Endothelial cell of umbilical vein (primary cell): ENCODE data around the gene EPN3. TPM values are rescaled to one million over a fixed set of nuclear protein-coding genes. Genes with fewer than 3 reads are reported as not detected.

Source experiments
- BruUV-seq: library from RNA; stranded (reverse); fragments of 400-500 nt; replicated peaks from 2 replicates; lab custom pipeline; 2021; lab: Mats Ljungman, UMichigan
- CTCF ChIA-PET: fragments of 300-600, 350-600 bp; sonication (Branson Sonifier 250); formaldehyde crosslinking; loops from one replicate; lab custom pipeline; 2021; ENCODE audit warnings: antibody characterized with exemption, inconsistent platforms; lab: Charles Lee
- POLR2A ChIA-PET: fragments of 300-600, 350-600 bp; sonication (Branson Sonifier 250); formaldehyde crosslinking; loops from one replicate; lab custom pipeline; 2021; ENCODE audit warnings: antibody characterized with exemption, inconsistent platforms; lab: Charles Lee
- DNase-seq: peaks from one replicate; pipeline ENCODE4 v3.0.0-alpha.2; 2011; ENCODE audit warnings: low read depth, low spot score
- FAIRE-seq: peaks from 2 replicates; lab custom pipeline; 2011; peaks lifted over from hg19 to GRCh38; lab: Jason Lieb, UNC
- H2AFZ ChIP-seq: 2 replicates; pipeline ENCODE4 v1.6.0; 2012; ENCODE audit warnings: low read depth, low read length, control low read depth, inconsistent platforms
- H3K27ac ChIP-seq: 2 replicates; pipeline ENCODE4 v1.5.1; 2011; ENCODE audit warnings: low read depth, mild to moderate bottlenecking, control low read depth, low read length, moderate library complexity; ENCODE audit not compliant: insufficient read depth
- H3K27me3 ChIP-seq, 2 experiments: 2 replicates each; pipeline versions ENCODE4 v1.6.0 to v1.6.1; 2011; ENCODE audit warnings: low read length in 2 of 2, mixed read lengths in 1 of 2; ENCODE audit not compliant: control insufficient read depth in 2 of 2, insufficient read depth in 2 of 2
- H3K36me3 ChIP-seq, 2 experiments: 2 replicates in 1 of 2; 3 replicates in 1 of 2; pipeline ENCODE4 v1.5.1; 2011; ENCODE audit warnings: low read length in 2 of 2, mild to moderate bottlenecking in 1 of 2, moderate library complexity in 1 of 2; ENCODE audit not compliant: control insufficient read depth in 2 of 2, insufficient read depth in 2 of 2; ENCODE audit errors: extremely low read depth in 1 of 2
- H3K4me1 ChIP-seq: 3 replicates; pipeline ENCODE4 v1.5.1; 2011; ENCODE audit warnings: mild to moderate bottlenecking, low read length; ENCODE audit not compliant: control insufficient read depth, insufficient read depth; ENCODE audit errors: extremely low read depth
- H3K4me2 ChIP-seq: 2 replicates; pipeline ENCODE4 v1.6.1; 2011; ENCODE audit warnings: low read length, control low read depth, mixed read lengths; ENCODE audit not compliant: insufficient read depth
- H3K4me3 ChIP-seq, 3 experiments: fragments of 200-600 bp in 1 of 3; sonication (generic), shearing (Covaris generic) in 1 of 3; replicated peaks in 1 of 3; 2 replicates each; pipeline ENCODE4 v1.5.1; 2011 to 2016; ENCODE audit warnings: control low read depth in 3 of 3, low read length in 3 of 3, mild to moderate bottlenecking in 2 of 3, inconsistent platforms in 1 of 3, low read depth in 1 of 3, moderate library complexity in 1 of 3; ENCODE audit not compliant: insufficient read depth in 1 of 3
- H3K79me2 ChIP-seq: 2 replicates; pipeline ENCODE4 v1.6.0; 2012; ENCODE audit warnings: low read length, inconsistent platforms; ENCODE audit not compliant: control insufficient read depth, insufficient read depth
- H3K9ac ChIP-seq: replicated peaks from 2 replicates; pipeline ENCODE3; 2011; ENCODE audit warnings: low read length, control low read depth; ENCODE audit not compliant: insufficient read depth; ENCODE audit errors: extremely low read depth
- H3K9me1 ChIP-seq: replicated peaks from 3 replicates; pipeline ENCODE4 v1.6.0; 2011; ENCODE audit warnings: mild to moderate bottlenecking, low read length; ENCODE audit not compliant: control insufficient read depth, insufficient read depth; ENCODE audit errors: extremely low read depth
- H3K9me3 ChIP-seq: replicated peaks from 2 replicates; pipeline ENCODE4 v1.5.1; 2012; ENCODE audit warnings: low read length, inconsistent platforms; ENCODE audit not compliant: control insufficient read depth, insufficient read depth
- H4K20me1 ChIP-seq: replicated peaks from 2 replicates; pipeline ENCODE3; 2011; ENCODE audit warnings: mild to moderate bottlenecking, low read length; ENCODE audit not compliant: control insufficient read depth, insufficient read depth; ENCODE audit errors: extremely low read depth
- EZH2 ChIP-seq: IDR thresholded peaks from 2 replicates; pipeline ENCODE4 v1.6.1; 2012; ENCODE audit warnings: borderline replicate concordance, low read depth, mild to moderate bottlenecking, moderate library complexity, low read length, inconsistent platforms; ENCODE audit not compliant: severe bottlenecking
- FOS ChIP-seq: IDR thresholded peaks from 2 replicates; pipeline ENCODE4 v1.6.1; 2011; ENCODE audit warnings: mild to moderate bottlenecking, low read length, moderate library complexity, borderline replicate concordance; ENCODE audit not compliant: insufficient read depth
- GATA2 ChIP-seq: IDR thresholded peaks from 2 replicates; pipeline ENCODE4 v1.7.0; 2011; ENCODE audit warnings: low read depth, mild to moderate bottlenecking, moderate library complexity, mixed read lengths, low read length; ENCODE audit not compliant: insufficient read length, insufficient read depth
- JUN ChIP-seq: IDR thresholded peaks from 2 replicates; pipeline ENCODE4 v1.6.1; 2011; ENCODE audit warnings: borderline replicate concordance, low read depth; ENCODE audit not compliant: insufficient read length, insufficient read depth
- MYC ChIP-seq: IDR thresholded peaks from one replicate; pipeline ENCODE4 v1.6.1; 2011; ENCODE audit warnings: mild to moderate bottlenecking, low read depth, low read length
- POLR2A ChIP-seq: IDR thresholded peaks from 2 replicates; pipeline ENCODE4 v1.6.1; 2012; ENCODE audit warnings: low read depth, mild to moderate bottlenecking, control low read depth, low read length
- POLR2AphosphoS5 ChIP-seq: IDR thresholded peaks from 2 replicates; pipeline ENCODE4 v1.6.1; 2012; ENCODE audit warnings: low read depth, mild to moderate bottlenecking, control low read depth, low read length, moderate library complexity; ENCODE audit not compliant: insufficient read depth
- dilution Hi-C: fragments of 300-500 bp; cut with MboI; formaldehyde crosslinking; loops from one replicate; pipeline ENCODE4 v1.15.0; 2019; ENCODE audit warnings: low sequenced_read_pairs; ENCODE audit not compliant: extremely low pct_ligation_motif_present
- intact Hi-C: fragments of 100-400 bp; cut with micrococcal nuclease; formaldehyde crosslinking; loops from one replicate; pipeline ENCODE4 v1.10.0; 2022
- polyA plus RNA-seq, 4 experiments: library from polyadenylated mRNA; depleted of rRNA in 3 of 4; stranded (reverse) in 3 of 4; unstranded in 1 of 4; fragments of >200 nt; gene quantifications; 2 replicates each; pipeline versions ENCODE4 v1.2.1 to v1.2.3, GENCODE V29; 2011 to 2012; ENCODE audit warnings: missing spikeins in 1 of 4
- total RNA-seq: library from RNA; stranded (reverse); gene quantifications from 2 replicates; pipeline ENCODE4 v1.2.3, GENCODE V29; 2021
- TF ChIP-seq, protein P1 (sequence below), 2 donors: IDR thresholded peaks; 1 replicate in 1 of 2; 2 replicates in 1 of 2; pipeline ENCODE4 v1.5.1; 2011; ENCODE audit warnings: low read length in 2 of 2, mild to moderate bottlenecking in 2 of 2, moderate library complexity in 2 of 2, control low read depth in 1 of 2, inconsistent platforms in 1 of 2, low read depth in 1 of 2; ENCODE audit not compliant: insufficient read depth in 1 of 2; ENCODE audit errors: extremely low read depth in 1 of 2
- TF ChIP-seq, protein P2 (sequence below): IDR thresholded peaks from 2 replicates; pipeline ENCODE4 v1.6.1; 2011; ENCODE audit not compliant: insufficient read depth, insufficient read length

Gene EPN3
- total and polyA plus RNA-seq, 2 donors (not counting 3 experiments of a cell fraction or from before 2014, with no cell fraction given), result not detected

DNA sequence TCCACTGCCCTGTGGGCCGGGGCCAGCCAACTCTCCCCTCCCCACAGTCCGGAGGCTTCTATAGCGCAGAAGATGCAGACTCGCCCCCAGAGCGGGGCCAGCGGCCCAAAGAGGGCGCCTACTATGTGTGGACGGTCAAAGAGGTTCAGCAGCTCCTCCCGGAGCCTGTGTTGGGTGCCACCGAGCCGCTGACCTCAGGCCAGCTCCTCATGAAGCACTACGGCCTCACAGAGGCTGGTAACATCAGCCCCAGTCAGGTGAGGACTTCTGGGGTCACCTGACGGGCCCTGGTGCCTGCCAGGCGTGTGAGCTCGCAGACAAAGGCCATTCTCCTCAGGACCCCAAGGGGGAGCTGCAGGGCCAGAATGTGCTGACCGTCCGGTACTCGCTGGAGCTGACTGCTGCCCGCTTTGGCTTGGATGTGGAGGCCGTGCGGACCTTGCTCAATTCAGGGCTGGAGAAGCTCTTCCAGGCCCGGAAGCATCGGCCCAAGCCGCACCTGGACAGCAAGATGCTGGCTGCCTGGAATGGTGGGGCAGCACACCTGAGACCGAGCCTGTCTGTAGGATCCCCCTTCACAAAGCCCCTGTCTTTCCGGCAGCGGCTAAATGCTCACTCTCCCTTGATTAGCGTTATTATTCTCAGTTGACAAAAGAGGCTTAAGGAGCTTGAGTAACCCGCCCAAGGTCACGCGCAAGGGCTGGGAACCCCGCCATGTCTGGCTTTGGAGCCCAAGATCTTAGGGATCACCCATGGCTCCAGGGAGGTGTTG is 18.3 kb downstream of the EPN3 start:
- FAIRE-seq (peak; percentile 91), DNase-seq (peak; percentile 73)
- Histone ChIP-seq H3K9me1 (no peaks in the 10 kb centered on the region), H3K4me3 (no peak overlapping the region), H4K20me1 (no peaks in the 10 kb centered on the region), H3K79me2 (no peaks in the 10 kb centered on the region), H3K9me3 (no peaks in the 10 kb centered on the region), H3K9ac (no peak overlapping the region), H3K27ac (no peak overlapping the region), H2AFZ (no peak overlapping the region), H3K4me2 (no peak overlapping the region), H3K4me1 (peaks cover 7% of the 10 kb centered on the region), H3K27me3 (no peaks in the 10 kb centered on the region), H3K36me3 (peaks cover 0 to 5% of the 10 kb centered on the region in 2 experiments)
- no TSS peak for BruUV-seq
- dilution Hi-C loops (no loop called here), intact Hi-C loops (loop anchor here (1.0 kb wide), 1 partner anchor 130 kb away; no protein-coding TSS in a partner anchor)
- TF ChIP-seq, protein P1, sequence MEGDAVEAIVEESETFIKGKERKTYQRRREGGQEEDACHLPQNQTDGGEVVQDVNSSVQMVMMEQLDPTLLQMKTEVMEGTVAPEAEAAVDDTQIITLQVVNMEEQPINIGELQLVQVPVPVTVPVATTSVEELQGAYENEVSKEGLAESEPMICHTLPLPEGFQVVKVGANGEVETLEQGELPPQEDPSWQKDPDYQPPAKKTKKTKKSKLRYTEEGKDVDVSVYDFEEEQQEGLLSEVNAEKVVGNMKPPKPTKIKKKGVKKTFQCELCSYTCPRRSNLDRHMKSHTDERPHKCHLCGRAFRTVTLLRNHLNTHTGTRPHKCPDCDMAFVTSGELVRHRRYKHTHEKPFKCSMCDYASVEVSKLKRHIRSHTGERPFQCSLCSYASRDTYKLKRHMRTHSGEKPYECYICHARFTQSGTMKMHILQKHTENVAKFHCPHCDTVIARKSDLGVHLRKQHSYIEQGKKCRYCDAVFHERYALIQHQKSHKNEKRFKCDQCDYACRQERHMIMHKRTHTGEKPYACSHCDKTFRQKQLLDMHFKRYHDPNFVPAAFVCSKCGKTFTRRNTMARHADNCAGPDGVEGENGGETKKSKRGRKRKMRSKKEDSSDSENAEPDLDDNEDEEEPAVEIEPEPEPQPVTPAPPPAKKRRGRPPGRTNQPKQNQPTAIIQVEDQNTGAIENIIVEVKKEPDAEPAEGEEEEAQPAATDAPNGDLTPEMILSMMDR (IDR thresholded peaks at IDR 0.05; ENCODE audit: extremely low read depth in 1 of 2, insufficient read depth in 1 of 2, low read depth in 1 of 2, low read length in 2 of 2), result peak; percentile 89 to 91
- TF ChIP-seq EZH2, result no peak
- ChIA-PET CTCF (interaction anchor here (0.5 to 8.4 kb wide), 47 partner anchors 9 to 414 kb away, joined by 3 to 398 read pairs (median 4); partner anchors contain the start of genes ANKRD40 and CACNA1G), POLR2A (interaction anchor here (1.2 to 1.3 kb wide), 2 partner anchors 10 to 75 kb away, joined by 3 to 6 read pairs; partner anchors contain the start of gene CACNA1G)

DNA sequence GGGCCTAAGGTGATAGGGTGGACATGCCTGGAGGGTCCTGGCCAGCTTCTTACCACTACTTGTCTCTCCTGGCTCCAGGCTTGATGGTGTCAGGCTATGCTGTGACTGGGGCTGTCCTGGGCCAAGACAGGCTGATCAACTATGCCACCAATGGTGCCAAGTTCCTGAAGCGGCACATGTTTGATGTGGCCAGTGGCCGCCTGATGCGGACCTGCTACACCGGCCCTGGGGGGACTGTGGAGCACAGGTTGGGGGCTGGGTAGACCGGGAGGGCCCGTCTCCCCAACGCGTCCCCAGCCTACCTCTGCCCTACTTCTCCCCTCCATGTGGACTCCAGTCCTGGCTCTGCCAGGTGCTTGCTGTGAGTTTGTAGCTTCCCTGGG is 18.9 kb downstream of the EPN3 start:
- peaks cover 7% of the 10 kb centered on the region for H3K4me1 ChIP-seq
- ChIA-PET POLR2A (interaction anchor here (1.2 to 1.3 kb wide), 2 partner anchors 9 to 75 kb away, joined by 3 to 6 read pairs; partner anchors contain the start of gene CACNA1G), CTCF (interaction anchor here (0.6 to 8.4 kb wide), 41 partner anchors 9 to 398 kb away, joined by 3 to 398 read pairs (median 5); partner anchors contain the start of genes ANKRD40 and CACNA1G)
- H2AFZ ChIP-seq, result no peak overlapping the region
- no peak overlapping the region for H3K27ac ChIP-seq
- H3K4me2 ChIP-seq, result no peak overlapping the region
- peaks cover 0 to 5% of the 10 kb centered on the region in 2 experiments for H3K36me3 ChIP-seq
- no peaks in the 10 kb centered on the region for H3K9me3 ChIP-seq
- no peaks in the 10 kb centered on the region for H3K27me3 ChIP-seq
- no peaks in the 10 kb centered on the region for H3K79me2 ChIP-seq
- no TSS peak for BruUV-seq
- TF ChIP-seq GATA2 (no peak), FOS (no peak), MYC (no peak), POLR2A (no peak), JUN (no peak), EZH2 (no peak), POLR2AphosphoS5 (no peak)
- TF ChIP-seq, protein P2, sequence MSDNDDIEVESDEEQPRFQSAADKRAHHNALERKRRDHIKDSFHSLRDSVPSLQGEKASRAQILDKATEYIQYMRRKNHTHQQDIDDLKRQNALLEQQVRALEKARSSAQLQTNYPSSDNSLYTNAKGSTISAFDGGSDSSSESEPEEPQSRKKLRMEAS, result no peak
- TF ChIP-seq, protein P1 (IDR thresholded peaks at IDR 0.05; ENCODE audit: extremely low read depth in 1 of 2, insufficient read depth in 1 of 2, low read depth in 1 of 2, low read length in 2 of 2), result no peak
- H3K9me1 ChIP-seq, result no peaks in the 10 kb centered on the region
- FAIRE-seq, result no peak
- H3K9ac ChIP-seq, result no peak overlapping the region
- intact Hi-C loops (loop anchor here (1.0 kb wide), 1 partner anchor 130 kb away; no protein-coding TSS in a partner anchor), dilution Hi-C loops (no loop called here)
- no peak for DNase-seq
- no peak overlapping the region for H3K4me3 ChIP-seq
- no peaks in the 10 kb centered on the region for H4K20me1 ChIP-seq
